Naive B cell (primary cell): ENCODE measurements around the gene SIAH3. TPM values are rescaled to one million over a fixed set of nuclear protein-coding genes. Genes with fewer than 3 reads are reported as not detected.
"Not testable (repeated sequence)": the region's sequence is repeated elsewhere in the genome, so short reads cannot be mapped to it uniquely, and the experiment has no call there.

Experiments
- ATAC-seq, 2 donors: fragments of 150-1000 bp; cut with Tn5 transposase; 2 replicates each; pipeline ENCODE4 v1.10.0; 2021; ENCODE audit warnings: low read depth in 2 of 2, mild to moderate bottlenecking in 2 of 2, moderate library complexity in 2 of 2
- DNase-seq: peaks from one replicate; pipeline ENCODE4 v3.0.0; 2022
- H3K27ac Mint-ChIP-seq, 6 donors: one replicate each; pipeline ENCODE4 v1.8.0; 2020 to 2022; ENCODE audit warnings: mild to moderate bottlenecking in 6 of 6, mixed read lengths in 6 of 6, moderate library complexity in 5 of 6, inconsistent platforms in 2 of 6
- H3K27me3 Mint-ChIP-seq, 3 donors: one replicate each; pipeline ENCODE4 v1.8.0; 2021 to 2022; ENCODE audit warnings: mixed read lengths in 3 of 3, mild to moderate bottlenecking in 1 of 3
- H3K36me3 Mint-ChIP-seq, 2 donors: one replicate each; pipeline ENCODE4 v1.8.0; 2020 to 2022; ENCODE audit warnings: mixed read lengths in 2 of 2, inconsistent platforms in 1 of 2, mild to moderate bottlenecking in 1 of 2
- H3K4me1 Mint-ChIP-seq, 3 donors: one replicate each; pipeline ENCODE4 v1.8.0; 2020 to 2022; ENCODE audit warnings: mixed read lengths in 3 of 3, inconsistent platforms in 1 of 3, mild to moderate bottlenecking in 1 of 3, moderate library complexity in 1 of 3
- H3K4me3 Mint-ChIP-seq, 8 donors: one replicate each; pipeline ENCODE4 v1.8.0; 2020 to 2022; ENCODE audit warnings: mild to moderate bottlenecking in 8 of 8, mixed read lengths in 8 of 8, moderate library complexity in 8 of 8, inconsistent platforms in 2 of 8
- H3K9me3 Mint-ChIP-seq, 7 donors: one replicate each; pipeline ENCODE4 v1.8.0; 2020 to 2022; ENCODE audit warnings: mixed read lengths in 7 of 7, mild to moderate bottlenecking in 5 of 7, inconsistent platforms in 2 of 7, moderate library complexity in 1 of 7
- polyA plus RNA-seq, 6 donors: library from polyadenylated mRNA; unstranded; fragments of 300-500 nt; fragmentation: Illumina TruSeq; gene quantifications; one replicate each; pipeline ENCODE4 v1.2.3, GENCODE V29; 2021; ENCODE audit warnings: low read depth in 6 of 6

SIAH3 gene
- polyA plus RNA-seq, 6 donors from 2014 or later: not detected

DNA sequence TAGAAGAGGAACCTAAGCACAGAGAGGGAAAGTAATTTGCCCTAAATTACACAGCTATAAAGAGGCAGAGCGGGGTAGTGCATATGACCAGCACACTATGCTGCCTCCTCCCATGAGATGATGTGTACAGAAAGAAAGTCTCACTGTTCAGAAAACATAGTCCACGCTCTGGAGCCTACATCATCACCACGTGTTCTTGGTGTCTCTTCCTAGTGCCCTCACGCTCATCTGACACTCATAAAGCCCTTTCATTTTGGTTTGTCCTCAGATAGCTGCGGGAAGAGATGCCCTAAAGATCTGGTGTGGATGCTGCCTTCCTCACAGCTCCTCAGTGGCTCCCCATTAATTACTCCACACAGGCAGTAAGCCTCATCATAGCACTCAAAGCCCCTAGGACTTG lies 27.4 kb upstream of the SIAH3 start:
- Mint-ChIP-seq H3K9me3 (peaks cover 0 to 2% (median 0%) of the 10 kb centered on the region in 7 donors), H3K4me3 (no peak overlapping the region), H3K27me3 (peaks cover 10 to 20% (median 11%) of the 10 kb centered on the region in 3 donors), H3K36me3 (no peaks in the 10 kb centered on the region), H3K4me1 (no peaks in the 10 kb centered on the region), H3K27ac (no peak overlapping the region)
- DNase-seq (no peak), ATAC-seq (no peak)

DNA sequence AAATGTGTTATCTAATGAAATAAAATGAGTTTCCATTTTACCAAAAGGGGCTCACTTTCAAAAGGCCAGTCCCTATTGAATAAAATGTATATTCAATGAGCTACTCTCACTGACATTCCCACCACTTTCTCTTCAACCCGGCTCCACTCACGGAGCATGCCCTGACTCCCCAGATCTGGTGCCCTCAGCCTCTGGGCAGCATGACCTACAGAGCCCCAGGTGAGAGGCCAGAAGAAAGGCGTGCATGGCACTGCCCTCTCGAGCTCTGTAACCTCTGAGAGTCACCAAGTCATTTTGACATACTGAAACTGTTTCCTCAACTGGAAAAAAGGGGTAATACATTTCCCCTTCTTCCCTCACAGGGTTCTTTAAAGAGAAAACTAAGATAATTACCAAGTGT lies 25.2 kb upstream of the SIAH3 start:
- H3K27me3 Mint-ChIP-seq: peaks cover 6 to 11% (median 8%) of the 10 kb centered on the region in 3 donors

DNA sequence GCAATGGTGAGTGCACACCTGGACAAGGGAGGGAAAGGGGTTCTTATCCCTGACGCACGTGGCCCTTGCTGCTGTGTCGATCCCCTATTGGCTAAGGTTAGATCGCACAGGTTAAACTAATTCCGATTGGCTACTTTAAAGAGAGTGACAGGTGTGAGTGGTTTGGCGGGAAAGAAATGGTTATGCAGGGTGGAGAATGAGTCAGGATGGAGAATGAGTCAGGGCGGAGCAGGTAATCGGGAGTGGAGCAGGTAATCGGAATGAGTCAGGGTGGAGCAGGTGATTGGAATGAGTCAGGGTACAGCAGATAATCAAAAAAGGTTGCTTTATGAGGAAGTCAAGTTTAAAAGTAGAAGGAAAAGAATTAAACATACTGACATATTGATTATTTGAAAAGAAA lies 24.4 kb upstream of the SIAH3 start:
- H3K9me3 Mint-ChIP-seq: peaks cover 0 to 2% (median 0%) of the 10 kb centered on the region in 7 donors
- H3K27ac Mint-ChIP-seq: no peak overlapping the region
- ATAC-seq: no peak
- DNase-seq: no peak
- H3K4me3 Mint-ChIP-seq: peak overlapping the region in 1 of 8 donors; percentile 11
- no peaks in the 10 kb centered on the region for H3K4me1 Mint-ChIP-seq
- H3K27me3 Mint-ChIP-seq: peaks cover 6 to 9% (median 8%) of the 10 kb centered on the region in 3 donors
- no peaks in the 10 kb centered on the region for H3K36me3 Mint-ChIP-seq

More for the DNA sequence above, 25.2 kb upstream of the SIAH3 start:
- Mint-ChIP-seq H3K9me3 (peaks cover 0 to 2% (median 0%) of the 10 kb centered on the region in 7 donors), H3K4me3 (no peak overlapping the region), H3K27ac (no peak overlapping the region), H3K4me1 (no peaks in the 10 kb centered on the region), H3K36me3 (no peaks in the 10 kb centered on the region)
- no peak for DNase-seq
- no peak for ATAC-seq

DNA sequence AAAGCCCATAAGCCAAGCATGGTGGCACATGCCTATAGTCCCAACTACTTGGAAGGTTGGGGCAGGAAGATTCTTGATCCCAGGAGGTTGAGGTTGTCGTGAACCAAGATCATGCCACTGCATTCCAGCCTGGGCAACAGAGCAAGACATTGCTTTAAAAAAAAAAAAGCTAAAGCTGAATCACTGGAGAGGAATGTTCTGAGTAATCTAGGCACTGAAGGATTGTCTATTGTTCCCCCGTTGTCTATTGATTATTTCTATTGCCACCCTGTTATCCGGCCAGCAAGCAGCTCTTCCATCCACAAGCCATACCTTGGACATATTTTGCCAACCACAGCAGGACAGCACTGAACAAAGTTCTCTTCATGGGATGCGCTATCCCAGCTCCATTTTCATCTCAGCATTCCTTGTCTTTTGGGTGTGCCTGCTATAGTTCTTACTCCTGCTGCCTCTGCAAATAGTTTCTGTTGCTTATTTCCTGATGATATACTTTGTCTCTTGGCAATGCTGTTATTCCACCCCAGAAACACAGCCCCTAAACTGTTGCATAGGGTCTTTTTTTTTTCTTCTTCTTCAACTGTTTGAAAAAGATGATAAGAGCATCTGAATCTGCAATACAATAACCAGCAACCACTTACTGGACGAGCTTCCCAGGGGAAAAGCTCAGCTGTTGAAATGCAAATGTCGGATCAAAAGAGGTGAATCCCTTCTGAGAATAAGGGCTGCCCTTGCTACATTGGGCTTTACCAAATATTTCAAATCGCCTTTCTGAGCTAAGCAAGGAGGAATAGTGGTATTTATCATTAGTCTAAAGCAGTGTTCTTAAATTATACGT lies 22.2 kb upstream of the SIAH3 start:
- Mint-ChIP-seq H3K4me1 (no peaks in the 10 kb centered on the region), H3K27me3 (peaks cover 4 to 8% (median 6%) of the 10 kb centered on the region in 3 donors), H3K4me3 (no peak overlapping the region), H3K27ac (peak overlapping the region in 1 of 6 donors; percentile 8), H3K9me3 (peaks cover 0 to 2% (median 0%) of the 10 kb centered on the region in 7 donors), H3K36me3 (no peaks in the 10 kb centered on the region)
- DNase-seq (no peak), ATAC-seq (no peak)

DNA sequence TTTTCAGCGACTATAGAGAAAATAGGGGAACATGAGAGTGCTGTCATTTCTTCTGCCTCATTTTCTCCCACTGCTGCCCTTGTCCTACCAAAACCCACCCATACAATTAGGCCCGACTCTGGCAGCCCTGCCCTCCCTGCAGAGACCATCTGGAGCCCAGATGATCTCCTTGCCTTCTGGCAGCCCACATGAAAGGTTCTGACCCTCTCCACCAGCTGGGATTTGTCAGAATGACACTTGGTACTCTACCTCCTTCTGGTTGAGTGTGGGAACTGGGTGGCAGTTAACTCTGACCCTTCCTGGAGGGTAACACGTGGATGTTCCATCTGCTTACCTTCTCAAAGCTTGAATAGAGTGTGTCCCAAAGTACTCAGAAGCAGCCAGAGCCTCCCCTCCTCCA lies 21.0 kb upstream of the SIAH3 start:
- no peak overlapping the region for H3K4me3 Mint-ChIP-seq
- no peaks in the 10 kb centered on the region for H3K36me3 Mint-ChIP-seq
- H3K4me1 Mint-ChIP-seq: no peaks in the 10 kb centered on the region
- DNase-seq: no peak
- H3K27me3 Mint-ChIP-seq: peaks cover 4 to 8% (median 6%) of the 10 kb centered on the region in 3 donors
- H3K27ac Mint-ChIP-seq: peak overlapping the region in 2 of 6 donors; percentile 16 to 82
- H3K9me3 Mint-ChIP-seq: peaks cover 0 to 2% (median under 1%) of the 10 kb centered on the region in 7 donors
- ATAC-seq: no peak

DNA sequence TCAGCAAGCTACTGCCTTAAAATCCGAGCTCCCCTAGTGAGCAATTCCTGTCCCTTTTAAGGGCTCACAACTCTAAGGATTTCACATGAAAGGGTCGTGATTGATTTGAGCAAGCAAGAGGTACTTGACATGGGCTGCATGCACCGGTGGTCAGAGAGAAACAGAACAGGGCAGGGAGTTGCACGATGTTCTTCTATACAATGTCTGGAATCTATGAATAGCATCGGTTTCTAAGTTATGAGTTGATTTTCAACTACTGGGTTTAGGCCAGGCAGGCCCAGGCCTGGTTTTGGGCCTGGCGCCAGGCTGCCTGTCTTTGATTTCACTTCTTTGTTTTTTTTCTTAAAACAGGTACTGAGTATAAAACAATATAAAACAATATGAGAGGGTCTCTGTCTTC lies 19.6 kb upstream of the SIAH3 start:
- not testable (repeated sequence) for H3K9me3 Mint-ChIP-seq, H3K27ac Mint-ChIP-seq, H3K36me3 Mint-ChIP-seq, H3K27me3 Mint-ChIP-seq, H3K4me1 Mint-ChIP-seq, DNase-seq, ATAC-seq, H3K4me3 Mint-ChIP-seq

DNA sequence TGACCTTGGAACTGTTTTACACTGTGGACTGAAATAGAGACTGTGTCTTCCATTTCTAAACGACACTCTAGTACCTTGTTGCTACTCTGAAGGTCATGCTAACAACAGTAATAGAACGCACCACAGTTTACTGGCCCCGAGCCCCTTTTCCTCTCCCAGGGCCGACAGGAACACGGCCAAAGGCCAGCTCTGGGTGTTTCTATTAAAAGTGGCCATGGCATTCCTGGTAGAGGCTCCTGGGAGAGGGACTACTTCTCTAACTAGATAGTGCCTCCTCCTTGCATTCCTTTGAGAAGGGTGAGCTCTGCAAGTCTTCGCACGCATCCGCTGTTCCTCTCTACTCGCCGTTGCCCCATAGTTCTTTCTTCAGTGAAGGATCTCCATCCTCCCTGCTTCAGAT lies 18.7 kb upstream of the SIAH3 start:
- DNase-seq (no peak), ATAC-seq (no peak)
- H3K27ac Mint-ChIP-seq: peak overlapping the region in 1 of 6 donors; percentile 36
- peaks cover 0 to 6% (median 0%) of the 10 kb centered on the region in 3 donors for H3K27me3 Mint-ChIP-seq
- peaks cover 0 to 4% (median 2%) of the 10 kb centered on the region in 7 donors for H3K9me3 Mint-ChIP-seq
- H3K36me3 Mint-ChIP-seq: no peaks in the 10 kb centered on the region
- peak overlapping the region in 1 of 8 donors; percentile 0 for H3K4me3 Mint-ChIP-seq
- H3K4me1 Mint-ChIP-seq: no peaks in the 10 kb centered on the region

DNA sequence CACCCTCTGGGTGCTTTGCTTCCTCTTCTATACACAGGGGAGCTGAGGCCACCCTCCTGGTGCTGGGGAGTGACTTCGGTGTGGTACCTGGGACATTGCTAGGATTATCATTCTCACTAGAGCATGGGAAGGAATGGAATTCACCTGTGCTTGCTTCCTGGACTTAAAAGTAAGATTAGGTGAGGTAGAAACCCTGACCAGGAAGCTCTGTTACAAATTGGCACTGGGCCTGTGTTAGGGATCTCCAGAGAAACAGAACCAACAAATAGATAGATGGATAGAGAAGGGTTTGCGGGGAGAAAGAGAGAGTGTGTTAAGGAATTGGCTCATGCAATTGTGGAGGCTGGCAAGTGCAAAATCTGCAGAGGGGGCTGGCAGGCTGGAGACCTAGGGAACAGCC lies 13.9 kb upstream of the SIAH3 start:
- peaks cover 11 to 23% (median 19%) of the 10 kb centered on the region in 3 donors for H3K27me3 Mint-ChIP-seq
- peaks cover 0 to 4% (median 2%) of the 10 kb centered on the region in 7 donors for H3K9me3 Mint-ChIP-seq
- no peaks in the 10 kb centered on the region for H3K36me3 Mint-ChIP-seq
- no peak overlapping the region for H3K4me3 Mint-ChIP-seq
- no peak for DNase-seq
- H3K27ac Mint-ChIP-seq: no peak overlapping the region
- H3K4me1 Mint-ChIP-seq: no peaks in the 10 kb centered on the region
- no peak for ATAC-seq

DNA sequence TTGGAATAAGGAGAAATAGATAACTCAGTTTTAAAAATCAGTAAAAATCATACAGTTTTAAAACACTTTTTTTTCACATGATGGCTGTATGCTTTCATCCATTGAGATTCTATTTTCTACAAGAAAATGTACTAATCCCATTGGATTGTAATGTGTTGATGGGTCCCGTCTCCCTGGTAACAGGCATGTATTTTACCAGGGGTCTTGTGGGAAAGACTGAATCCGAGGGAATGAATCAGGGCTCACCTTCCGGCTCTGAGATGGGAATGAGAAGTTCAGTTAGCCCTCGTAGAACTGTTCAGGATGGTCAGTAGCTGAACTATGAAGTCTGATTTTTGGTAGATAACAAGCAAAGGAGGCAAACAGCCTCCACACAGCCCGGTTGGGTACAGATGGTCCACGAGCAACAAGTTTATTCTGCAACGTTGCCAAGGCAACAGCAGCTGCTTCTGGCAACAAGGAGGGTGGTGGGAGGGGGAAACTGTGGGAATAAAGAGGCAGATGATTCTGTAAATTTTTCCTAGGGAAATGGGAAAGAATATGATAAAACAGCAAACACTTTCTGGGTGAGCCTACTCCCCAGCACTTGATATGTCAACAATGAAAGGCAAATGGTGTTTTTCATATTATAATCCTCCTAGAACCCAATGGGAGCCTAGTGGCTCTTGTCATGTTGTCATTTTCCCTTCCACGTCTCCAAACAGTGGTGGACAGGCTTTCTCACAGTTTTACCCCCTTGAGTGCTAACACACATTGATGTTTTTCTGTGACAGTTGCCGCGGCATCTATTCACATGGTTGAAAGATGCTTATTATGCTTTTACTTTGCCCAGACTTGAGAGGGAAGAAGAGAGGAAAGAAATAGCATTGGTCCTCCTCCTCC lies 12.4 kb upstream of the SIAH3 start:
- ATAC-seq (no peak), DNase-seq (no peak)
- no peaks in the 10 kb centered on the region for H3K36me3 Mint-ChIP-seq
- no peaks in the 10 kb centered on the region for H3K4me1 Mint-ChIP-seq
- no peak overlapping the region for H3K4me3 Mint-ChIP-seq
- H3K27ac Mint-ChIP-seq: no peak overlapping the region
- H3K9me3 Mint-ChIP-seq: peaks cover 0 to 6% (median 3%) of the 10 kb centered on the region in 7 donors
- peaks cover 15 to 28% (median 23%) of the 10 kb centered on the region in 3 donors for H3K27me3 Mint-ChIP-seq

DNA sequence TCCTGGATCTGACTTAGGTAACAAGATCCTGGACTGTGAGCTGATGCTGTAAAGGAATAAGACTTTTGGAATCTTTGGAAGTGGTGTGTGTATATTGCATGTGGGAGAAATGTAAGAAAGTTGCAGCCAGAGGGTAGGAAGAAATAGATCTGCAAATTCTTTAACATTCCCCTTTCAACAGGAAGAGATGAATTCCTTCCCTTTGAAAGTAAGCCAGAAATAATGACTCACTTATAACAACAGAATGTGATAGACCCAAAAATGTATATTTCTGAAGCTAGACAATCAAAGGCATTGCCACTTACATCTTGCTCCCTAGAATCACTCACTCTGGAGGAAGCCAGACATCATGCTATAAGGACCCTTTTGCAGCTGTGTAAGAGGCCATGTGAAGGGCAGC lies 9.8 kb upstream of the SIAH3 start:
- ATAC-seq (no peak), DNase-seq (no peak)
- no peaks in the 10 kb centered on the region for H3K36me3 Mint-ChIP-seq
- peaks cover 0 to 4% (median 0%) of the 10 kb centered on the region in 7 donors for H3K9me3 Mint-ChIP-seq
- H3K27ac Mint-ChIP-seq: no peak overlapping the region
- no peaks in the 10 kb centered on the region for H3K4me1 Mint-ChIP-seq
- H3K27me3 Mint-ChIP-seq: peaks cover 15 to 35% (median 29%) of the 10 kb centered on the region in 3 donors
- H3K4me3 Mint-ChIP-seq: no peak overlapping the region

DNA sequence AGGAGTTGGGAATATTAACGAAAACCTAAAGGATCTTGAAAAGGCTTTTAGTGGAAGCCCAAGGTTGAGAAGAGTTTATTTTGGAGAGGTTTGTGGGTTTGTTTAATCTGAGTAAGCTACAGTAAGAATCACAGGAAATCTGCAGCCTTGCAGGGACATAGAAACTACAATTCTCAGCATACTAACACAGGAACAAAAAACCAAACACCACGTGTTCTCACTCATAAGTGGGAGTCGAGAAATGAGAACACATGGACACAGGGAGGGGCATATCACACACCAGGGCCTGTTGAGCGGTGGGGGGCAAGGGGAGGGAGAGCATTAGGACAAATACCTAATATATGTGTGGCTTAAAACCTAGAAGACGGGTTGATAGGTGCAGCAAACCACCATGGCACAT lies 8.7 kb upstream of the SIAH3 start:
- Mint-ChIP-seq H3K27me3 (peaks cover 15 to 39% (median 27%) of the 10 kb centered on the region in 3 donors), H3K27ac (no peak overlapping the region), H3K4me3 (peak overlapping the region in 1 of 8 donors; percentile 3)

DNA sequence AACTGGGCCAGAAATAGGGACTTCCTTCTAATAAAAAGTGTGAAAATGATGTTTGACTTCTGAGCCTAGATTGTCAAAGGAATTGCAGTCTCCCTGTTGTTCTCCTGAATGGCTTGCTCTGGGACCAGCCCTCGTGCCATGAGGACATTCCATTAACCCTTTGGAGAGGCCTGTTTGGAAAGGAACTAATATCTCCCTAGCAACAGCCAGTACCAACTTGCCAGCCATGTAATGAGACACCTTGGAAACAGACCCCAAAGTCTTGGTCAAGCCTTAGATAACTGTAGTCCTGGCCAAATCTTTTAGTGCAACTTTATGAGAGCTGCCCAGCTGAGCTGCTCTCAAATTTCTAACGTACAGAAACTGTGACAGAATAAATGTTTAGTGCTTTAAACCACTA lies 8.2 kb upstream of the SIAH3 start:
- no peak for DNase-seq
- peaks cover 0 to 6% (median 3%) of the 10 kb centered on the region in 7 donors for H3K9me3 Mint-ChIP-seq
- H3K36me3 Mint-ChIP-seq: no peaks in the 10 kb centered on the region
- H3K4me1 Mint-ChIP-seq: no peaks in the 10 kb centered on the region
- peaks cover 17 to 39% (median 29%) of the 10 kb centered on the region in 3 donors for H3K27me3 Mint-ChIP-seq
- no peak overlapping the region for H3K27ac Mint-ChIP-seq
- no peak for ATAC-seq
- no peak overlapping the region for H3K4me3 Mint-ChIP-seq

More for the DNA sequence above, 8.7 kb upstream of the SIAH3 start:
- no peaks in the 10 kb centered on the region for H3K4me1 Mint-ChIP-seq
- H3K36me3 Mint-ChIP-seq: no peaks in the 10 kb centered on the region
- DNase-seq (no peak), ATAC-seq (no peak)
- H3K9me3 Mint-ChIP-seq: peaks cover 0 to 4% (median 0%) of the 10 kb centered on the region in 7 donors

DNA sequence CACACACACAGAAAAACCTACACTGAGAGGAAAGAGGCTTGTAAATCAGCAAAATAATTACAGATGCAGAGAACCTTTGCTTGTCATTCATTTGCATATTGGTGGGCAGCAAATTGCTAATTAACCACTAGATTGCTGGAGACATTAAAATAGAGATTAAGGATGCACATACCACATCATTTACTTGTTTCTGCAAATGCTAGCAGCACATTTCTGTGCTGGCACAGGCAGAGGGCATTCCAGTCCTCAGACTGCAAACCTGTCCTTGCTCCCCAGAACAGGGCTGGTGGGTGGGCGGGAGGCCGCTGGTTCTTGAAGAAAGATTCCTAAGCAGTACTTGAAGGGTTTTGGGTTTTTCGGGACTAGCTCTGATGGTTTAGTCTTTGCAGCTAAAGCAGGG lies 941 bp upstream of the SIAH3 start:
- H3K9me3 Mint-ChIP-seq: peaks cover 5 to 13% (median 11%) of the 10 kb centered on the region in 7 donors
- H3K27ac Mint-ChIP-seq: no peak overlapping the region
- peaks cover 27 to 34% (median 33%) of the 10 kb centered on the region in 3 donors for H3K4me1 Mint-ChIP-seq
- DNase-seq (no peak), ATAC-seq (no peak)
- no peak overlapping the region for H3K4me3 Mint-ChIP-seq
- peaks cover 4 to 7% of the 10 kb centered on the region in 2 donors for H3K36me3 Mint-ChIP-seq
- H3K27me3 Mint-ChIP-seq: peaks cover 54 to 82% (median 60%) of the 10 kb centered on the region in 3 donors
